HG02623 (cell line): Measurements from ENCODE around the gene CD3E.

ENCODE experiments used
- ATAC-seq: cut with Tn5 transposase; IDR thresholded peaks from one replicate; pipeline ENCODE4 v1.9.1; 2021; ENCODE audit warnings: moderate library complexity; ENCODE audit not compliant: unreplicated experiment

The CD3E gene

DNA sequence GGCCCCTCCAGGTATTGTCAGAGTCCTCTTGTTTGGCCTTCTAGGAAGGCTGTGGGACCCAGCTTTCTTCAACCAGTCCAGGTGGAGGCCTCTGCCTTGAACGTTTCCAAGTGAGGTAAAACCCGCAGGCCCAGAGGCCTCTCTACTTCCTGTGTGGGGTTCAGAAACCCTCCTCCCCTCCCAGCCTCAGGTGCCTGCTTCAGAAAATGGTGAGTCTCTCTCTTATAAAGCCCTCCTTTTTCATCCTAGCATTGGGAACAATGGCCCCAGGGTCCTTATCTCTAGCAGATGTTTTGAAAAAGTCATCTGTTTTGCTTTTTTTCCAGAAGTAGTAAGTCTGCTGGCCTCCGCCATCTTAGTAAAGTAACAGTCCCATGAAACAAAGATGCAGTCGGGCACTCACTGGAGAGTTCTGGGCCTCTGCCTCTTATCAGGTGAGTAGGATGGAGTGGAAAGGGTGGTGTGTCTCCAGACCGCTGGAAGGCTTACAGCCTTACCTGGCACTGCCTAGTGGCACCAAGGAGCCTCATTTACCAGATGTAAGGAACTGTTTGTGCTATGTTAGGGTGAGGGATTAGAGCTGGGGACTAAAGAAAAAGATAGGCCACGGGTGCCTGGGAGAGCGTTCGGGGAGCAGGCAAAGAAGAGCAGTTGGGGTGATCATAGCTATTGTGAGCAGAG lies at the start of gene CD3E:
CD3E (plus strand) TSS at position 163 of the 681 bp plus-strand sequence; CDS start at position 386, 223 bp downstream.
- ATAC-seq = no peak

GRCh38 chr11:118258410-118258809 lies 46.1 kb upstream of the CD3E start:
- no peak for ATAC-seq

GRCh38 chr11:118259138-118259537 lies 45.4 kb upstream of the CD3E start:
- ATAC-seq = no peak

DNA sequence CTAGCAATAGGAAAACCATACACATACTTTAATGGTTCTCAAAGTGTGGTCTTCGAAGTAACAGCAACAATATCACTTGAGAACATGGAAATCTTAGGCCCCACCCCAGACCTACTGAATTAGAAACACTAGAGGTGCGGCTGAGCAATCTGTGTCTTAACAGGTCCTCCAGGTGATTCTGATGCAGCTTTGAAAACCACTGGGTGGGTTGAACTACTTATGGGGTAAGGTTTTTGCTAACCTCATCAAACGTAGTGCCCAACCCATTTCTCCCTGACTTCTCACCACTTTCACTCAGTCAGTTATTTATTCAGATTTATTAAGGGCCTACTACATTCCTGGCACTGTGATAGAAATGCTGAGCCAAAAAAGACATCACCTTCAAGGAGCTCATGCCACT lies 44.2 kb upstream of the CD3E start:
- no peak for ATAC-seq

DNA sequence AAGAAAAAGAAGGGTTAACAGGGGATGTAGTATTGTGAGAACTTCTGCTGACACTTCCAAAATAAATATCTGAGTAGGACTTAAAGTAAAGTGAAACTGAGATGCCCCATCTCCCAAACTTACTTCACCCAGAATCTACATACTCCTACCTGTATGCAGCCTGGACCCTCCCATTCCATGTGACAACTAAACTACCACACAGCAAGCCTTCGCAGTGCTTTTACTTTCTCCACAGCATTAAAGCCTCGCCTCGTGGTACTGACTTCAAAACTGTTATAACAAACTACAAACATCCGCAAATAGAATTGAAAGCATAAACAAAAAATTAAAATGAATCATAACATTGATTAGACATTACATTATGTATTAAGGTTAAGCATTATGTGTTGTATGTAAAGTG lies 41.4 kb upstream of the CD3E start:
- ATAC-seq = no peak

GRCh38 chr11:118263695-118264568 lies 40.6 kb upstream of the CD3E start, which contains the start of gene MPZL2:
Gene MPZL2 (minus strand): TSS chr11:118264297. CDS start chr11:118264153, 144 bp downstream.
- no peak for ATAC-seq

- no peak for ATAC-seq
Measured at GRCh38 chr11:118264569-118265465, 39.7 kb upstream of the CD3E start.

DNA sequence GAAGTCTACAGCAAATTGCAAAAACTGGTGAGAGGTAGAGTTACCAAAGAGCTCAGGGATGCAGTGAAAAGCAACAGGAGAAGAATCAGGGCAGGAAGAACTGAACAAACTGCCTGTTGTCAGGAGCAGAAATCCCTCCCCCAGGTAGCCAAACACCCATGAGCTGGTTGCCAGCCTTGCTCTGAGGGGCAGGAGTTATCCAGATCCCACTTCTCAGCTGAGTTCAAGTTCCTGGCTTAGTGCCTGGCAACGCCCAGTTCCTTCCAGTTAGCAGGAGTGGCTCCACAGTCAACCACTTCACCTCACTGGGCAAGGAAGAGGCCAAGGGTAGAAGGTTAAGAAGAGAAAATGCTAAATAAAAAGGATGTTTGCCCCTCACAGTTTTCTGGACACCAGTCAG lies 38.6 kb upstream of the CD3E start:
- ATAC-seq = no peak

DNA sequence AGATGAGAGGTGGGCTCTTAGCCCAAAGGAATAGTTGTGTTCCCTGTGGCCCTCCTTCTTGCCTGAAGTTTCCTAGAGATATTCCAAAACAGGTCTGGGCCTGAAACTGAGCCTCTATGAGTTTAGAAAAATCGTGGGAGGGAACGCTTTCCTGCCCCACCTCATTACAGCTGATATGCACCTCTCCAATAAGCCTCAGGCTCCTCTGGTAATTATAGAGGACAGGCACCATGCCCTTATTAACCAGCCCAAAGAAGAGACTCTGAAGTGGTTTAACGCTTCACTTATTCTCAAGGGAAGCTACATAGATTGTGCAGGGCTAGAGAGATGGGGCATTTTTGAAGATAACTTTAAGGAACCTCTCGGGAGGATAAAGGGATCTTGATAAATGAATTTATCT lies 37.0 kb upstream of the CD3E start:
- ATAC-seq = no peak

- ATAC-seq = no peak
Measured at GRCh38 chr11:118272001-118272400, 32.5 kb upstream of the CD3E start.

- ATAC-seq = no peak
Measured at GRCh38 chr11:118274186-118274585, 30.3 kb upstream of the CD3E start.

- no peak for ATAC-seq
Measured at GRCh38 chr11:118275176-118275575, 29.4 kb upstream of the CD3E start.

- no peak for ATAC-seq
Measured at GRCh38 chr11:118276422-118276821, 28.1 kb upstream of the CD3E start.

- ATAC-seq = no peak
Measured at GRCh38 chr11:118277312-118277711, 27.2 kb upstream of the CD3E start.

GRCh38 chr11:118281284-118281683 lies 23.2 kb upstream of the CD3E start:
- ATAC-seq = no peak

GRCh38 chr11:118282606-118283005 lies 21.9 kb upstream of the CD3E start:
- ATAC-seq = no peak

DNA sequence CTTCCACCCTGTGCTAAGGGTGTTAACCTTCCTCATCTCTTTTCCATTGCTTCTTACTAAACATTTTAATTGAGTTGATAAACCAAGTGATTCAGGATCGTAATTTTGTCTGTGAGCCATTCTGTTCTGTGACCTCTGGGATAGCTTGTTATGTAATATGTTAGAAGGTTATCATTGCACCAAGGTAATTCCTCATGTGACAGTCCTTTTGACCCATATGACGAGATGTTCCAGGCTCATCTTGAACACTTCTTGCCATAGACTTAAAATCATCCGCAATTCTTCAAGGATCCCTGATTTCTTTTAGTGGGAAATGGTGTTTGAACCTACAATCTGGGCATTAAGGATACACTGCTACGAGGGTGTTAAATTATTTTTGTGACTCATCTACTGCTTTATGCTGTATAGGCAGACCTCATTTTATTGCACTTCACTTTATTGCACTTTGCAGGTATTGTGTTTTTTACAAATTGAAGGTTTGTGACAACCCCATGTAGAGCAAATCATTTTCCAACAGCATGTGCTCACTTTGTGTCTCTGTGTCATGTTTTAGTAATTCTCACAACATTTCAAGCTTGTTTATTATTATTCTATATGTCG lies 21.4 kb upstream of the CD3E start:
- ATAC-seq = no peak

- ATAC-seq = no peak
Measured at GRCh38 chr11:118283756-118284350, 20.7 kb upstream of the CD3E start.

DNA sequence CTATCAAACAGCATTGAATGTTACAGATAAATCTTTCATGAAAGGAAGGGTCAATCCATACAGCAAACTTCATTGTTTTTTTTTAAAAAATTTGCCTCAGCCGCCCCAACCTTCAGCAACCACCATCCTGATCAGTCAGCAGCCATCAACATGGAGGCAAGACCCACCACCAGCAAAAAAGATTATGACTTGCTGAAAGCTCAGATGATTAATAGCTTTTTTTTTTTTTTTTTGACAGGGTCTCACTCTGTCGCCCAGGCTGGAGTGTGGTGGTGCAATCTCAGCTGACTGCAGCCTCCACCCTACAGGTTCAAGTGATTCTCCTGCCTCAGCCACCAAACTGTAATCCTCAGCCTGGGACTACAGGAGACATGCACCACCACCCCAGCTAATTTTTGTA lies 18.0 kb upstream of the CD3E start:
- no peak for ATAC-seq

DNA sequence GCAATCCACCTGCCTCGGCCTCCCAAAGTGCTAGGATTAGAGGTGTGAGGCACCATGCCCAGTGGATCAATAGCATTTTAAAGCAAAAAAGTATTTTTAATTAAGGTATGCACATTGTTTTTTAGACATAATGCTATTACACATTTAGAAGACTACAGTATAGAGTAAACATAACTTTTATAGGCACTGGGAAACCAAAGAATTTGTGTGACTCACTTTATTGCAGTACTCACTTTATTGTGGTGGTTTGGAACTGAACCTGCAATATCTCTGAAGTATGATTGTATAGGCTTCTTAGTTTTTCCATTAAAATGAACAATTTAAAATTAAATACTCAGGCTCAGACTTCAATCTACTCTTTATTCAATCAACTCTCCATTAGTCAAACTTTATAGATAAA lies 17.5 kb upstream of the CD3E start:
- no peak for ATAC-seq
